Right lobe of liver (tissue), 4 donors: ENCODE results near the gene CACNB4.

ENCODE experiments used
- CTCF ChIP-seq, 4 donors: fragments of 200-600 bp in 3 of 4; fragments of 450-650 bp in 1 of 4; IDR thresholded peaks; one replicate each; pipeline versions ENCODE4 v1.5.1 to v1.8.0; 2016 to 2022; ENCODE audit warnings: antibody characterized with exemption in 4 of 4, mild to moderate bottlenecking in 2 of 4
- POLR2A ChIP-seq: fragments of 450-650 bp; IDR thresholded peaks from one replicate; pipeline ENCODE4 v1.6.1; 2017; ENCODE audit warnings: antibody characterized with exemption, mild to moderate bottlenecking
- donor health status: DM: no; HTN: no; CAD: no.
- donor health status: DM: no; HTN: no; CAD: no.
- donor health status: DM: no; HTN: yes; CAD: no.

GRCh38 chr2:151887164-151887563 lies 211.7 kb downstream of the CACNB4 start:
- TF ChIP-seq CTCF (IDR thresholded peaks at IDR 0.05) = no peak
- TF ChIP-seq POLR2A = no peak
